HUES48 (cell line): Measurements from ENCODE around the gene ZNF672.

ENCODE experiments used
- H3K27ac ChIP-seq: one replicate; pipeline ENCODE4 v1.7.0; 2013; ENCODE audit warnings: low read depth, low read length, inconsistent platforms
- H3K27me3 ChIP-seq: 2 replicates; pipeline ENCODE4 v1.6.1; 2013; ENCODE audit warnings: mild to moderate bottlenecking, low read length; ENCODE audit not compliant: control insufficient read depth, insufficient read depth
- H3K36me3 ChIP-seq: 2 replicates; pipeline ENCODE4 v1.6.1; 2013; ENCODE audit warnings: low read length; ENCODE audit not compliant: control insufficient read depth, insufficient read depth
- H3K4me1 ChIP-seq: 2 replicates; pipeline ENCODE4 v1.6.1; 2013; ENCODE audit warnings: mild to moderate bottlenecking, low read length; ENCODE audit not compliant: control insufficient read depth, insufficient read depth
- H3K4me3 ChIP-seq: 2 replicates; pipeline ENCODE4 v1.5.1; 2013; ENCODE audit warnings: mild to moderate bottlenecking, low read depth, low read length
- H3K9ac ChIP-seq: 2 replicates; pipeline ENCODE4 v1.6.1; 2013; ENCODE audit warnings: mild to moderate bottlenecking, low read depth, low read length, moderate library complexity
- H3K9me3 ChIP-seq: 2 replicates; pipeline ENCODE4 v1.6.1; 2013; ENCODE audit warnings: low read length; ENCODE audit not compliant: control insufficient read depth, insufficient read depth

ZNF672 gene

GRCh38 chr1:248813546-248813945 lies 24.5 kb upstream of the ZNF672 start:
- Histone ChIP-seq H3K27me3 (no peaks in the 10 kb centered on the region), H3K36me3 (peaks cover 60% of the 10 kb centered on the region), H3K4me1 (peaks cover under 1% of the 10 kb centered on the region; the same call in 1 of the 2 replicates), H3K4me3 (no peak overlapping the region), H3K9me3 (no peaks in the 10 kb centered on the region), H3K9ac (no peak overlapping the region), H3K27ac (no peak overlapping the region)

- H3K9me3 ChIP-seq, result no peaks in the 10 kb centered on the region
- H3K27ac ChIP-seq, result no peak overlapping the region
- H3K4me1 ChIP-seq, result peaks cover 8% of the 10 kb centered on the region; the same call in 1 of the 2 replicates
- peaks cover 65% of the 10 kb centered on the region for H3K36me3 ChIP-seq
- no peak overlapping the region for H3K4me3 ChIP-seq
- no peak overlapping the region for H3K9ac ChIP-seq
- H3K27me3 ChIP-seq, result no peaks in the 10 kb centered on the region
These were observed 23.7 kb upstream of the ZNF672 start for GRCh38 chr1:248814351-248814750.

- no peak overlapping the region for H3K9ac ChIP-seq
- no peaks in the 10 kb centered on the region for H3K27me3 ChIP-seq
- peaks cover 8% of the 10 kb centered on the region; the same call in 1 of the 2 replicates for H3K4me1 ChIP-seq
- no peak overlapping the region for H3K27ac ChIP-seq
- H3K9me3 ChIP-seq, result no peaks in the 10 kb centered on the region
- peaks cover 72% of the 10 kb centered on the region for H3K36me3 ChIP-seq
- H3K4me3 ChIP-seq, result no peak overlapping the region
These were observed 22.5 kb upstream of the ZNF672 start for GRCh38 chr1:248815407-248816034.

GRCh38 chr1:248816042-248816851 lies 21.8 kb upstream of the ZNF672 start:
- Histone ChIP-seq H3K36me3 (peaks cover 74% of the 10 kb centered on the region), H3K9ac (no peak overlapping the region), H3K4me3 (no peak overlapping the region), H3K27me3 (no peaks in the 10 kb centered on the region), H3K4me1 (peaks cover 8% of the 10 kb centered on the region; the same call in 1 of the 2 replicates), H3K9me3 (no peaks in the 10 kb centered on the region), H3K27ac (no peak overlapping the region)

- Histone ChIP-seq H3K9ac (no peak overlapping the region), H3K9me3 (no peaks in the 10 kb centered on the region), H3K4me1 (peaks cover 8% of the 10 kb centered on the region; the same call in 1 of the 2 replicates), H3K4me3 (no peak overlapping the region), H3K27ac (no peak overlapping the region), H3K27me3 (no peaks in the 10 kb centered on the region), H3K36me3 (peaks cover 76% of the 10 kb centered on the region)
These were observed 21.0 kb upstream of the ZNF672 start for GRCh38 chr1:248817065-248817464.

- H3K36me3 ChIP-seq, result peaks cover 74% of the 10 kb centered on the region
- H3K9me3 ChIP-seq, result no peaks in the 10 kb centered on the region
- no peaks in the 10 kb centered on the region for H3K27me3 ChIP-seq
- no peak overlapping the region for H3K4me3 ChIP-seq
- H3K9ac ChIP-seq, result no peak overlapping the region
- H3K4me1 ChIP-seq, result peaks cover 8% of the 10 kb centered on the region; the same call in 1 of the 2 replicates
- H3K27ac ChIP-seq, result no peak overlapping the region
These were observed 19.3 kb upstream of the ZNF672 start for GRCh38 chr1:248818505-248819374.

GRCh38 chr1:248820041-248820585 lies 17.9 kb upstream of the ZNF672 start:
- Histone ChIP-seq H3K9ac (no peak overlapping the region), H3K27ac (no peak overlapping the region), H3K36me3 (peaks cover 70% of the 10 kb centered on the region), H3K9me3 (no peaks in the 10 kb centered on the region), H3K4me3 (no peak overlapping the region), H3K4me1 (peaks cover 8% of the 10 kb centered on the region), H3K27me3 (no peaks in the 10 kb centered on the region)

- H3K36me3 ChIP-seq, result peaks cover 64% of the 10 kb centered on the region
- no peaks in the 10 kb centered on the region for H3K9me3 ChIP-seq
- H3K27me3 ChIP-seq, result no peaks in the 10 kb centered on the region
- no peak overlapping the region for H3K4me3 ChIP-seq
- H3K9ac ChIP-seq, result no peak overlapping the region
- H3K4me1 ChIP-seq, result peaks cover 8% of the 10 kb centered on the region; the same call in 1 of the 2 replicates
- no peak overlapping the region for H3K27ac ChIP-seq
These were observed 16.9 kb upstream of the ZNF672 start for GRCh38 chr1:248821101-248821500.

- H3K27ac ChIP-seq, result no peak overlapping the region
- no peaks in the 10 kb centered on the region for H3K9me3 ChIP-seq
- H3K4me3 ChIP-seq, result no peak overlapping the region
- peaks cover 58% of the 10 kb centered on the region for H3K36me3 ChIP-seq
- peaks cover 8% of the 10 kb centered on the region; the same call in 1 of the 2 replicates for H3K4me1 ChIP-seq
- H3K27me3 ChIP-seq, result no peaks in the 10 kb centered on the region
- no peak overlapping the region for H3K9ac ChIP-seq
These were observed 16.4 kb upstream of the ZNF672 start for GRCh38 chr1:248821641-248822040.

GRCh38 chr1:248822148-248823032 lies 15.6 kb upstream of the ZNF672 start:
- Histone ChIP-seq H3K9ac (no peak overlapping the region), H3K27ac (no peak overlapping the region), H3K9me3 (no peaks in the 10 kb centered on the region), H3K27me3 (no peaks in the 10 kb centered on the region), H3K4me3 (no peak overlapping the region), H3K4me1 (peaks cover 11% of the 10 kb centered on the region; the same call in 1 of the 2 replicates), H3K36me3 (peaks cover 51% of the 10 kb centered on the region)
